ENCODE data around the gene ARL14EP.
A peak's percentile ranks its signal among the peaks of the same experiment; 100 is the strongest.

ARL14EP gene

DNA sequence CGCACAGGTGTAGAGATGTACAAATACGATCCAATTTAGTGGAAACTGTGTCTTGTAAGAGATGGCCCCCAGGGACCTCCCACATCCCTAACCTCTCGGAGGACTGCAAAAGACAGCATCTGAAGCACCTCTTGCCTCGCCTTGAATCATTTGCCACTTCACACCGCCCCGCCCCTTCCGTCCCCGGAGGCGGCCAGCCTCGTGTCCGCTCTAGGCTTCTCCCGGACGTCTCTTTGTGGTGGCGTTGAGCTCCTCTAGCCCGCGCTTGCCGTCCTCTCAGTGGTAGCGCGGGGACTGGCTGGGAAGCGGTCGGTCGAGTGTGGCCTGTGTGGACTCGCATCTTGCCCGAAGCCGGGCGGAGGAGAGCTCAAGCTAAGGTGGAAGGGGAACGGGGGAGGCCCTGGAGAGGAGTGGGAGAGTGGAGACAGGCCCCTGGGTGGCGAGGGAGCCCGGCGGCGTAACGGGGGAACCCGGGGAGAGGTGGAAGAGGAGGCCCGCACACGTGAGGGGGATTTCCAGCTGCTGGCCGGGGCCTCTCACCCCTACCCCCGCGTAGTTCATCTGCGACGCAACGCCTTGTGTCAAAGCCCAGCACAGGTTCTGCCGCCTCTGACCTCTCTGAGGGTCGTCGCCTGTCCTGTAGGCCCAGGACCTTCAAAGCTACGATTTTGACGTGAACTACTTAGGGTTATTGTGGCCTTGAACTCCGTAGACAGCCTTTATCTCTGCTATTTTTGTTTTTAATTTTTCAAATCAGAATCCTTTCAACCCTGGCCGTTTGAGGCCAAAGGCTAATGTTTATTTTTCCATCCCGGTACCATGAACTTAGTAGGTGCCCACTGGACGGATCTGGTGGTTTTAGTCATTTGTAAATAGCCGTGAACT, at the start of gene ARL14EP:
ARL14EP (plus strand) TSS at position 279 of the 885 bp plus-strand sequence. CDS start 7,845 bp downstream, outside the sequence.
- peak; percentile 67 to 85 for DNase-seq (ENCODE audit: low read depth in 2 of 2, low spot score in 1 of 2)

- DNase-seq (ENCODE audit: low read depth in 2 of 2, low spot score in 1 of 2) = no peak
Measured at GRCh38 chr11:30277176-30277575, 45.7 kb upstream of the ARL14EP start.

GRCh38 chr11:30279796-30280195, 43.1 kb upstream of the ARL14EP start:
- no peak for DNase-seq (ENCODE audit: low read depth in 2 of 2, low spot score in 1 of 2)

GRCh38 chr11:30281476-30282288, 41.2 kb upstream of the ARL14EP start:
- no peak for DNase-seq (ENCODE audit: low read depth in 2 of 2, low spot score in 1 of 2)

- no peak for DNase-seq (ENCODE audit: low read depth in 2 of 2, low spot score in 1 of 2)
Measured at GRCh38 chr11:30282289-30282631, 40.6 kb upstream of the ARL14EP start.

- DNase-seq (ENCODE audit: low read depth in 2 of 2, low spot score in 1 of 2) = no peak
Measured at GRCh38 chr11:30284836-30285235, 38.1 kb upstream of the ARL14EP start.

DNA sequence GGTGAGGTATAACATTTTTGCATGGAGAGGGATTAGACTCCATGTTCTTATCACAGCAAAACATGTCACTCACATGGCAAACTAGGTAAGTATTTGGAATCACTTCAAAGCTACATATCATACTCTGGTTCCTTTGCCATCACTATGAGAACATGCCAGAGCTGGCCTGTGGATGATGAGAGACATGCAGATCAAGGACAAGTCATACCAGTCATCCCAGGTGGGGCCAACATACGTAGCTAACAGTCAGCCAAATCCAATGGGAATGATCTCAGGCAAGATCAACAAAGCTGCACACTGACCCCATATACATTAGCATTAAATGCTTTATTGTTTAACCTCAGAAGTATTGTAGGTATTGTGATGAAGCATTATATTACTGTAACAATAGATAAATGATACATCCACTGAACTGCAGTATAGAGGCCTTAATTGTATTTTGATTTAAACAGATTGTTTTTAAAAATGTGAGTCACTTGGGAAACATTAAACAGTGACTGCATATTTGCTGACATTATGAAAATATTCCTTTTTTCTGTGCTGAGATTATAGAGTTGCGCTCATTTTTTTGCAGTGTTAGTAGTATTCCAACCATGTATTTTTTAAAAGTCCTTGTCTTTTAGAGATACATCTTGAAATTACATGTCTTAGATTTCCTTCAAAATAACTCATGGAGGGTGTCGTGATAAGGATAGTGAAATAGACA, 37.3 kb upstream of the ARL14EP start:
- no peak for DNase-seq (ENCODE audit: low read depth in 2 of 2, low spot score in 1 of 2)

DNA sequence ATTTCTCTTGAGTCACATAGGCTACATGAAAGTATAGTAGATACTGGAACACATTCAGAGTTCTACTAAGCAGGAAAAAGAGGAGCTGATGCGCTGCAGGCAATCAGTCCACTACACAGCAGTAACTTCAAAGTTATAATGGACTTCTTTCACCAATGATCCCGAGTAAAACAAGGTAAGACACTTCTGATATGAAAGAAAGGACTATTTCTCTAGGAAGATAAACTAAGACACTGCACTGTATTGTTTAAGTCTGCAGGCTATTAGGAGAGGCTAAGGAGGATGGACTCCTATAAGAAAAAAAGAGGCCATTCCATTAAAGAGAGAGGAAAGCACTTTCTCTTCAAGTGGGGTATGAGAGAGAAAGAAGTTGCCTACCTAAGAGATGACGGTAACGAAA, 31.6 kb upstream of the ARL14EP start:
- no peak for DNase-seq (ENCODE audit: low read depth in 2 of 2, low spot score in 1 of 2)

GRCh38 chr11:30292545-30292944, 30.4 kb upstream of the ARL14EP start:
- no peak for DNase-seq (ENCODE audit: low read depth in 2 of 2, low spot score in 1 of 2)

DNA sequence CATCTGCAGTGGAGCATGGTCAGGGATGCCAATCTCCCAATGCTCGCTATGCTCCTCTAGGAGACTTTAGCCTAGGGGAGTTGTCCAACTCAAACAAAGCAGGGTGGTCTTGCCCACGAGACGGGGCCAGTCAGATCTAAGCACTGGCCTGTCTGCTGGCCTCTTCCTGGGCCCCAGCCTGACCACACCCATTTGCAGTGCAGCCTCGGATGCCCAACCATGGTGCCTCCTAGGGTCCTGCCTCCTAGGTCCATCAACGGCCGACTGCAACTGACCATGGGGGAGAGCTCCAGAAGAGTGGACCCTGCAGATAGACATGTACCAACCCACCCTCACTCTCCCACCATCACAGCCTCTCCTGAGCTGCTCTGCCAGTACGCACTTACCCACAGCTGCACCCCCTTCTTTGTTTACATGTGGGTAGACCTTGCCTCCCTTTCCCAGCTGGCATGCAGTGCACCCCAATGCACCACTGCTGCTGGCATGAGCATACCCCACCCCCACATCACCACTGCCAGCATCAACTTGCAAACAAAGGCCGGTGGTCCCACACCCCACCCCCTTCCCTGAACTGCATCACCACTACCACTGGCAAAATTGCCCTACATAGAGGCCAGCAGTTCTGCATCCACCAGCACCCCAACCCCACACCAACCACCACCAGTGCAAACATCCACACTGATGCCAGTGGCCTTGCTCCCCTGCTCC, 27.6 kb upstream of the ARL14EP start:
- DNase-seq (ENCODE audit: low read depth in 2 of 2, low spot score in 1 of 2) = no peak

DNA sequence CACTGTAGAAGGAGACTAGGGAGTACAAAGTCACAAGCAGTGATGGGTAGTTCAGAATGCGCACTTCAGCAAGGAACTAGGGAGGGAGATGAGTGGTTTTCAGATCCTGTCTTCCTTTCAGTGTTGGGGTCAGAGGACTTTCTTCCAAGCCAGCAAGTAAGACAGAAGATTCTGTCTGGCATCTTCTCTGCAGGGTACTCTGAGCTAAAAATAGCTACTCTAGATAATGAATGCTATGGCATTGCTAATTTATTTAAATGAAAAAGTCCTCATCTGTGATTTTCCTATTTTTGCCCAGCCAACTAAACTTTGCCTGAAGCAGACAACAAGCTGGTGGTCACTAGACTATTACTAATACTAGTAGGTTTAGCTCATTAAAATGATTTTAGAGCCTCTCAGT, 18.3 kb upstream of the ARL14EP start:
- DNase-seq (ENCODE audit: low read depth in 2 of 2, low spot score in 1 of 2) = no peak

- no peak for DNase-seq (ENCODE audit: low read depth in 2 of 2, low spot score in 1 of 2)
Measured at GRCh38 chr11:30310623-30311022, 12.3 kb upstream of the ARL14EP start.

DNA sequence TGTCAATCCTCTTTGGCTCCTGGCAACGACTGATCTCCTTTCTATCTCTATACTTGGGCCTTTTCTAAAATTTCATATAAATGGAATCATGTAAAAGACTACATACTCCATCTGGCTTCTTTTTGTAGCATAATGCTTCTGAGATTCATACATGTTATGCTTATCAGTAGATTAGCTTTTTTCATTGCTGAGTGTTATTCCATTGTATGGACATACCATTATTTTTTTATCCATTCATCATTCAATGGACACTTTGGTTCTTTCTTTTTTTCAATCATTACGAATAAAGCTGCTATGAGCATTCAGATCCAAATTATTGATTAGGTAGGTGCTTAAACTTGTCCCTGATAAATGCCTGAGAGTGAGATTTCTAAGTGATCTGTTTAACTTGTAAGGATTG, 11.7 kb upstream of the ARL14EP start:
- no peak for DNase-seq (ENCODE audit: low read depth in 2 of 2, low spot score in 1 of 2)

GRCh38 chr11:30312243-30312642, 10.7 kb upstream of the ARL14EP start:
- DNase-seq (ENCODE audit: low read depth in 2 of 2, low spot score in 1 of 2) = no peak

DNA sequence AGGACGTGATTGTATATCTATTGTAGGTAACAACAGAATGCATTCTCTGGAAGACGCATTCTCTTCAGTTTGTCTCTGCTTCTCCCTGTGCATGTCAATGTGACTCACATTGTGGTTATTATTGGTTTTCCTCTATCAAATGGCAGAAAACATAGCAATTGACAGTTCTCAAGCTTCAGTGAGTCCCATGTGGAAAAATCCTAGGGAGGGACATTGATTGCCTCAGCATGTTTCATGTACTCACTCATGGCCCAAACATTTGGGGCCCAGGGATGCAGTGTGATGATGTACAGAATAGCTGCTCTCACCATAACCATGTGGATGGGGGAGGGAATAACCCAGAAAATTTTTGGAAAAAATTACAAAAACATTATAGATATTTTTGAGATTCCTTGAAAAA, 9.3 kb upstream of the ARL14EP start:
- DNase-seq (ENCODE audit: low read depth in 2 of 2, low spot score in 1 of 2) = no peak

DNA sequence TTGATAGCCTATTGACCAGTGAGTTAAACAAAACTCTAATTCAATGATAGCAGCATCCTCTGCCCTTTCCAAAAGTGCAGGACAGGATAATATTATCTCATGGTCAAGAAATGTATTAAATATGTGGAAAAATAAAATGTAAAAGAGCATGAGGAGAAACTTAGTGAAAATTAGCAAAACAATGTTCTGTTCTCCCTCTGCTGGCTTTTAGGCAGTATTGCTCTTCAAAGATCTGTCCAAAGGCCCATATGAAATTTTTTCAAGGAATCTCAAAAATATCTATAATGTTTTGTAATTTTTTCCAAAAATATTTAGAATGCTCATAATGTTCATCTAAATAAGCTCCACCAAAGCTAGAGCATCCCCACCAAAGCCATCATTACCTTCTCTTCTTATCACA, 8.3 kb upstream of the ARL14EP start:
- no peak for DNase-seq (ENCODE audit: low read depth in 2 of 2, low spot score in 1 of 2)

DNA sequence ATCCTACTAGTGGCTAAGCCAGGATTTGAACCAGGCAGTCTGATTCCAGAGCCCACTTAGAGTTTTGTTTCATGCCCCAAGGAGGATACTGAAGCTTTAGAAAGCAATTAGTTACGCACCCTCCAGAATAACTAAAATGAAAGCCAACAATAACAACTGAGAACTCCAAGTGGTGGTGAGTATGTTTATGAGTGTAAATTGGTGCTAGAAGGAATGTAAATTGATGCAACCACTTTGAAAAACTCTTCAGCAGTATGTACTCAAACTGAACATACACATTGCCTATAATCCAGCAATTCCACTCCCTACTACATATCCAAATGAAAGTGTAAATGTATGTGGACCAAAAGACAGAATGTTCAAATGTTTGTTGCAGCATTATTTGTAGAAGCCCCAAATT, 6.7 kb upstream of the ARL14EP start:
- DNase-seq (ENCODE audit: low read depth in 2 of 2, low spot score in 1 of 2) = no peak

DNA sequence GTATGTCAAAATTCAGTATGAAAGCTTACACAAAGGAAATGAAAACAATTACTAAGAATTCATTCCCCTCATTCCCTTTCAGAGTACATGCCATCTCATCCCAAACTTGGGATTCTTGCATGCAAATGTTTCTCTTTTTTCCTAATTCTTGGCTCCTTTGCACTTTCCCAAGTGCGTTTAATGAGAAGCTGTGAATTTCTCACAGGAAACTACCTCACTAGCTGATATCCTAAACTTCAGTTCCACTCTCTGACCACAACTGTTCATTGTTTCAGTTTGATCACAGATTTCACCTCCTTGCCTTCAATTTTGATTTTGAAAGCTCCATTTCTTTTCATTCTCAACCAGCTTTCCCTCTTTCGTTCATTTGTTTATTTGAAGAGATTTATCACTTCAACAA, 5.9 kb upstream of the ARL14EP start:
- no peak for DNase-seq (ENCODE audit: low read depth in 2 of 2, low spot score in 1 of 2)

DNA sequence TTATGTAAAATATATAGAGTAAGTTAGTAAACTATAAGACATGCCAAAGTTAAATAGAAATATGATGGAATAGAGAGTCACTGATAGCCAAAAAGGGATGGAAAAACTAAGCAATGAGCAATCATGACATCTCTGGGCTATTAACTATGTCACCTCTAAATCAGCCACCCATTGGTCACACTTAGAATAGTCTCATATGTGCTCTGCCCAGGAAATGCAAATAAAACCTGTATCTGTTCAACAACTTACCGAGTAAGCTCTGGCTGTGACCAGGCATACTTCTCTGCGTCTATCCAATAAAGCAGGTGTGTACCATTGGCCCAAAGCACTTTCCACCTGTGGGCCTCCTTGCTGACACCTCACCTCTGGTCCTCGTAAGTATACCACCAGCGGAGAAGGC, 1.6 kb upstream of the ARL14EP start:
- no peak for DNase-seq (ENCODE audit: low read depth in 2 of 2, low spot score in 1 of 2)

- DNase-seq (ENCODE audit: low read depth in 2 of 2, low spot score in 1 of 2) = no peak
Measured at GRCh38 chr11:30322191-30322590, 713 bp upstream of the ARL14EP start.

DNA sequence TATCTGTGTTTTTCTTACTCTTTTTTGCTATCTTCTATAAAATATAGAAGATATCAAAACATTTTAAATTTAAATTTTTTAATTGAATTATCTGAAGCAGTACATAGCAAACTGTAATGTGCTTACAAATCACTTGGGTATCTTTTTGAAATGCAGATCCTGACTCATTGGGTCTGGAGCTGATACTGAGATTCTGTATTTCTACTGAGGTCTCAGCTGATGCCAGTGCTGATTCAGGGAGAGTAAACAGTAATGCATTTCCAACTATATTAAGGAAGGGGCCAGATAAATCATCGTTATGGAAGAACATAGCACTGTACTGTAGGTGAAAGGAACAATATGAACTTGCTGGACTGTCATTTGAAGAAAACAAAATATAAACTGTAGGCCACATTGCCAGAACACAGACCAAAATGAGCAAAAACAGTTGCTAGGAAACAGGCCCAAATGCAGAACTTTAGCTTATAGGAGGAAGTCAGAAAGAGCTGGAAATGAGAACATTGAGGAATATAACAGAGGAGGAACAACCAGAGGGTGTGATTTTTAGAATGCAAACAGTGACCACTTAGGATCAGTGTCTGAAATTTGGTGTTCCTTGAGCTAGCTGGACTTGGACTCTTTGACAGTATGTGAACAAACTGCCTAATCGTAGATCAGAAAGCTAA, 3.3 kb downstream of the ARL14EP start:
- no peak for DNase-seq (ENCODE audit: low read depth in 2 of 2, low spot score in 1 of 2)

Measured in stimulated activated CD8-positive, alpha-beta memory T cell treated with anti-CD3 and anti-CD28 coated beads, Interleukin-4, amount 100 ng/mL, for 4 hours (primary cell).